Measurements from ENCODE around the gene CBLB. TPM values are rescaled to one million over a fixed set of nuclear protein-coding genes. Genes with fewer than 3 reads are reported as not detected.

The CBLB gene
- total RNA-seq, 1 donor from 2014 or later = 46.7 TPM

DNA sequence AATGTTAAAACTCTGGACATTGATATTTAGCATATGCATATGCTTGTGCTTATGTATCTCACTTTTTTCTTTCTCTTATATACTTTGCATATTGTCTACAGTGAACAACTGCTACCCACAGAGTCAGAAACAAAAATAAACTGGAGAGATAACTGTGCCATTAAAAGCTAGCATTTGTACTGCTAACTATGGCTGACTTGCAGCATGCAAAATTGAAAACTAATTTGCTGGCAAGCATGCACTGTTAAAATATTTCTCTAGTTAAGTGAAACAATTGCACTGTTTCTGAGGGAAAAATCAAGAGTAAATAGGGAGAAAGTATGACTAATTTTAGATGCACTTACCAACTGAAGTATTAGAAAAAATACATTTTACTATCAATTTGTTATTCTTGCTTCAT is 177.8 kb downstream of the CBLB start:
- TF ChIP-seq, protein P1, sequence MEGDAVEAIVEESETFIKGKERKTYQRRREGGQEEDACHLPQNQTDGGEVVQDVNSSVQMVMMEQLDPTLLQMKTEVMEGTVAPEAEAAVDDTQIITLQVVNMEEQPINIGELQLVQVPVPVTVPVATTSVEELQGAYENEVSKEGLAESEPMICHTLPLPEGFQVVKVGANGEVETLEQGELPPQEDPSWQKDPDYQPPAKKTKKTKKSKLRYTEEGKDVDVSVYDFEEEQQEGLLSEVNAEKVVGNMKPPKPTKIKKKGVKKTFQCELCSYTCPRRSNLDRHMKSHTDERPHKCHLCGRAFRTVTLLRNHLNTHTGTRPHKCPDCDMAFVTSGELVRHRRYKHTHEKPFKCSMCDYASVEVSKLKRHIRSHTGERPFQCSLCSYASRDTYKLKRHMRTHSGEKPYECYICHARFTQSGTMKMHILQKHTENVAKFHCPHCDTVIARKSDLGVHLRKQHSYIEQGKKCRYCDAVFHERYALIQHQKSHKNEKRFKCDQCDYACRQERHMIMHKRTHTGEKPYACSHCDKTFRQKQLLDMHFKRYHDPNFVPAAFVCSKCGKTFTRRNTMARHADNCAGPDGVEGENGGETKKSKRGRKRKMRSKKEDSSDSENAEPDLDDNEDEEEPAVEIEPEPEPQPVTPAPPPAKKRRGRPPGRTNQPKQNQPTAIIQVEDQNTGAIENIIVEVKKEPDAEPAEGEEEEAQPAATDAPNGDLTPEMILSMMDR (IDR thresholded peaks at IDR 0.05; ENCODE audit: borderline replicate concordance) = no peak
- Histone ChIP-seq H3K9me3 (replicated peaks) (no peaks in the 10 kb centered on the region), H3K36me3 (peaks cover 31% of the 10 kb centered on the region), H3K27me3 (ENCODE audit: low read depth) (no peaks in the 10 kb centered on the region), H3K4me3 (no peak overlapping the region), H3K27ac (replicated peaks) (peak overlapping the region; percentile 47), H3K4me1 (peaks cover 58% of the 10 kb centered on the region)
- DNase-seq = no peak
- intact Hi-C loops (cut with micrococcal nuclease) = loop anchor here (10.0 kb wide), 1 partner anchor 174 kb away; the partner anchor contains the start of gene CBLB

DNA sequence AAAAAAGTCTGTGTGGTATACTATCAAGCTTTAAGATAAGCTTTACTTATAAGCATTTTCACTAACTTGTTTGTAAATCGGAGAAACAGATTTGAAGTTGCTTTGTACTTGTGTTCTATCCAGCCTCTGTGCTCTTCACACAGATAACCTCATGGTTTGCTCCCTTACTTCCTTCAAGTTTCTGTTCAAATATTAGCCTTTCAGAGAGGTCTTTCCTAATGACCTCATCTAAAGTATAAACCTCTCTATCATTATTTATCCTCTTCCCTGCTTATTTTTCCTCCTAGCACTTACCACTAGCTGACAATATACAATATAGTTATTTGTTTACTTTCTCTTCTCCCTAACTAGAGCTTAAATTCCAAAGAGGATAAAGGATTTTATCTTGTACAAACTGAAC is 180.0 kb downstream of the CBLB start:
- no peaks in the 10 kb centered on the region for H3K27me3 ChIP-seq (ENCODE audit: low read depth)
- TF ChIP-seq, protein P1 (IDR thresholded peaks at IDR 0.05; ENCODE audit: borderline replicate concordance) = no peak
- intact Hi-C loops (cut with micrococcal nuclease) = loop anchor here (10.0 kb wide), 1 partner anchor 916 kb away; no protein-coding TSS in a partner anchor
- no peaks in the 10 kb centered on the region for H3K9me3 ChIP-seq (replicated peaks)
- no peak for DNase-seq
- H3K4me1 ChIP-seq = peaks cover 58% of the 10 kb centered on the region
- no peak overlapping the region for H3K4me3 ChIP-seq
- peaks cover 31% of the 10 kb centered on the region for H3K36me3 ChIP-seq
- H3K27ac ChIP-seq (replicated peaks) = peak overlapping the region; percentile 16

DNA sequence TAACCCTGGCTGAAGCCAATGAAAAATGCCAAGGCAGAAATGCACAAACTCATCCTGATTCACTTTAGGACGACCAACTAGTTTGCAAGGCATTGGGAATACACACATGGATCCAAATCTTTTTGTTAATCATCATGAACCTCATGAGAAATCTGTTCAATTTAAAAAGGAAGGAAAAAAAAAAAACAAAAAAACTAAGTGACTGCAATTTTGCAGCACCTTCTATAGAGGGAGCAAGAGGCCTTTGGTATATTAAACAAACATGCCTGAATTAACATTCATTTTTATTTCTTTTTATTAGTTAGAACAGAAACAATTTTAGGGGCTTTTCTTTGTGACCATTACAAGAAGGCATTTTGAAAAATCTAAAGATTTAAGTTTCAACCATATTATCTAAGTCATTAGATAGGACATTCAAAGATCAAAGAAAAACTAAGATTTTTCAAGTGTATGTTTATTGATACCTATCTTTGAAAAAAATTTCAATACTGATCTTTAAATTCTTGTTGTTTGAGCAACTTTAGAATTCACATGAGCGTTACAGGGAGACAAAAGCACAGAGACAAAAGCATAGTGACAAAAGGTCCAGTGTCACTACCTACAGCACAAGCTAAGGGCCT is 182.4 kb downstream of the CBLB start:
- H3K27ac ChIP-seq (replicated peaks) = no peak overlapping the region
- H3K9me3 ChIP-seq (replicated peaks) = no peaks in the 10 kb centered on the region
- peaks cover 44% of the 10 kb centered on the region for H3K4me1 ChIP-seq
- intact Hi-C loops (cut with micrococcal nuclease) = loop anchor here (10.0 kb wide), 1 partner anchor 918 kb away; no protein-coding TSS in a partner anchor
- DNase-seq = no peak
- H3K27me3 ChIP-seq (ENCODE audit: low read depth) = no peaks in the 10 kb centered on the region
- H3K36me3 ChIP-seq = peaks cover 35% of the 10 kb centered on the region
- TF ChIP-seq, protein P1 (IDR thresholded peaks at IDR 0.05; ENCODE audit: borderline replicate concordance) = peak; percentile 86
- no peak overlapping the region for H3K4me3 ChIP-seq

DNA sequence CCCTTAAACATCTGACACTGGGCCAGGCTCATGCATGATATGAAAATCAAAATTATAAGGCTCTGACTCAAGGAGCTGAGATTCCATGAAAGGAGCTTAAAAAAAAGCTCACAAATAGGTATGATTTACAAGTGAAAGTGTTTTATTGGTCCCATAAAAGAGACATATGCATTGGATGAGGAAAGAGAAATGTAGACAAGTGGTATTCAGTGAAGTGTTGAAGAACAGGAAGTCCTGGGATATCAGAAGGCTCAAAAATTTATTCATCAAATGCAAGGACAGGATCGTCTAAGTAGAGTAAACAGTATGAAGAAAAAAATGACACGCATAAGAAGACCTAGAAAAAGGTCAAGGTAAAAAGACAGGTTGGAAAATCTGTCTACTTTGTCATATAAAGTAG is 188.9 kb downstream of the CBLB start:
- DNase-seq = no peak
- no peaks in the 10 kb centered on the region for H3K27me3 ChIP-seq (ENCODE audit: low read depth)
- intact Hi-C loops (cut with micrococcal nuclease) = loop anchor here (10.0 kb wide), 1 partner anchor 925 kb away; no protein-coding TSS in a partner anchor
- H3K27ac ChIP-seq (replicated peaks) = no peak overlapping the region
- H3K36me3 ChIP-seq = peaks cover 85% of the 10 kb centered on the region
- no peak overlapping the region for H3K4me3 ChIP-seq
- no peaks in the 10 kb centered on the region for H3K9me3 ChIP-seq (replicated peaks)
- H3K4me1 ChIP-seq = peaks cover 26% of the 10 kb centered on the region
- TF ChIP-seq, protein P1 (IDR thresholded peaks at IDR 0.05; ENCODE audit: borderline replicate concordance) = no peak

DNA sequence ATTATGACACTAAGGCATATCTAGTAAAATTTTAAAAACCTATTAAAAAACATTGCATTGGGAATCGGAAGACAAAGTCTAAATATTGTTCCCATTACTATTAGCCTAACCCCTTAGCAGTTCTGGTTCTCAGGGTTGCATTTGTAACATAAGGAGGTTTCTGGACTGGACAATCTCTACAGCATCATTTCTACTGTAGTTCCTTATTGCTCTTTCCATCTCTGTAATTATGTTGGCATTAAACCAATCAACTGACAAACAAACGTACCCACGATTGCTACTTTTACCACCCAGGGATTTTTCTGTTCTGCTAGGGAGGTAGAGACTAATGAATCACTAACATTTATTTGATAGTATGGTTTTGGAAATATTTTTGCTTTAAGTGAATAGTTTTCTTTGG is 190.8 kb downstream of the CBLB start:
- peaks cover 46% of the 10 kb centered on the region for H3K4me1 ChIP-seq
- no peak for DNase-seq
- intact Hi-C loops (cut with micrococcal nuclease) = no loop called here
- TF ChIP-seq, protein P1 (IDR thresholded peaks at IDR 0.05; ENCODE audit: borderline replicate concordance) = no peak
- no peaks in the 10 kb centered on the region for H3K27me3 ChIP-seq (ENCODE audit: low read depth)
- H3K27ac ChIP-seq (replicated peaks) = no peak overlapping the region
- no peaks in the 10 kb centered on the region for H3K9me3 ChIP-seq (replicated peaks)
- peaks cover 84% of the 10 kb centered on the region for H3K36me3 ChIP-seq
- H3K4me3 ChIP-seq = no peak overlapping the region
